PC-3 (cell line): ENCODE measurements around the gene WDR6.

Experiments used
- CTCF ChIP-seq: fragments of 300-600 bp; sonication (generic); conservative IDR thresholded peaks from 2 replicates; pipeline ENCODE4 v1.5.1; 2017; ENCODE audit warnings: antibody characterized with exemption, low read depth, mild to moderate bottlenecking, low read length
- EZH2 ChIP-seq: fragments of 300-600 bp; sonication (generic); IDR thresholded peaks from one replicate; pipeline ENCODE4 v1.6.1; 2017; ENCODE audit warnings: antibody characterized with exemption, mild to moderate bottlenecking, low read length; ENCODE audit not compliant: unreplicated experiment

GRCh38 chr3:49027634-49028033 lies 20.4 kb downstream of the WDR6 start:
- TF ChIP-seq CTCF (no peak), EZH2 (no peak)
